NCI-H748 treated with DMSO at 0.1 percent for 48 hours (cell line): Measurements from ENCODE around the gene MLLT3.

Source experiments
- DNase-seq: peaks from one replicate; lab custom pipeline; 2025; lab: John Stamatoyannopoulos, UW

The MLLT3 gene

DNA sequence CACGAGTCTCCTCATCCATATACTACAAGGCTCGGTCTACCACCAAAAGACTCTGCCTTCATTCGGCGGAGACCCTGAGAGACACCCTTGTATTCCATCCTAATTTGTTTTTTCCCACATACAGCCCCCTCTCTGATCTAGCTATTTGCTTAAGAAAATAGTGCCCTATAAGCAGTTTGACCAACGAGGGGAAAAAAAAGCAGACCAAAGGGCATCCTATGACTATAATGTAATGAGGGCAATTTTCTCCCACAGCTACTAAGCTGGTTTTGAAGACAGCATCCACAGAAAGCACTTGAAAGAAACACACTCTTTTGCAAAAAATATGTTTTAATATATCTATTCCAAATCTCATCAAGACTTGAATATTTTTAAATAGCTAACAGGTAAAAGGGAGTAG, 147.8 kb downstream of the MLLT3 start:
- no peak for DNase-seq

DNA sequence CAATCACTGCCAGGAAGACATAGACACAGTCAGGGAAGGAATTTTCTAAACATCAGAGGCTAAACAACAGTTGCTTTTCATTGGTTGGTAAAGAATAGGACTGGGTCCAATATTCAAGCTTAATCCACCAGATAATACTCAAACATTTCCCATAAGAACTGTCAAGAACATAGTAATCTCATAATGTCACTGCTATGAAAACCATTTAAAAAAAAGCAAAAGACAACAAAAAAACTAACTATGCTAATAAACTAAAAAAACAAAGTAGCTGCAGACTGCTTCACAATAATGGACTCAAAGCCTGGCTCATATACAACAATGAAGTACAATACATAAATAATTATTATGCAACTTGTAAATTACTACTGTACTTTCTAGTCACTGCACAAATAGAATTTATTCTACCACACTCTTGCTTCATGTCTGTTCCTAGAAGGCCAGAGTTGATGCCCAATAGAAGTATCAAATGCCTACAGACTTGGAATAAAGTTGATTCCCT, 148.7 kb downstream of the MLLT3 start:
- no peak for DNase-seq

DNA sequence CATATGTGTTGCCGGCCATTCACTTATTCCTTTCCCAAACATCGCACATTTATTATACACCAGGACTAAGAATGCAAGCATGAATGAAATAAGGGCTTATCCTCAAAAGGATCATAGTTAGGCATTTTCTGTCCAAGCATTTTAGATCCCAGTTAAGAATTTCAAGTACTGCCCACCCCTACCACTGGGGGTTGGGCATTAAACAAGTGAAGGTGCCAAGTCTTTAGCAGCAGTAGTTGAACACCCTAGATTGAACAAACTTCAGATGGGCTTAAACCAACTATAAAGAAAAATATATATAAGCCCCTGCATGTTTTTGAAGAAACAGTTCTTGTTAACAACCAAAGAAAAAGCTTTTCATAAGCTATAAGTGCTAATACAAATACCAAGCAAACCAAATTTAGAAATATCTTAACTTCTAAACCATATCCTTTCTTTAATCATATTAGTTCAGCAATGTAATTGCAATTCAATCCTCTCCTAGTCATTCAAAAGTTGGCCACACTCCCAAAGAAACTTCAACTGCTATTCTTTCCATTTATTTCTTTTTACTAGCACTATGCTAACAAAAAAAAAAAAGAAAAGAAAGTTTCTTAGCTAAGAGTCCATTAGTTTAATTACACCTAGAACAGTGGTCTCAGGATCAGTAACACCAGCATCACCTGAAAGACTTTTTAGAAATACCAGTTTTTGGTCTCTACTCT, 149.8 kb downstream of the MLLT3 start:
- no peak for DNase-seq

DNA sequence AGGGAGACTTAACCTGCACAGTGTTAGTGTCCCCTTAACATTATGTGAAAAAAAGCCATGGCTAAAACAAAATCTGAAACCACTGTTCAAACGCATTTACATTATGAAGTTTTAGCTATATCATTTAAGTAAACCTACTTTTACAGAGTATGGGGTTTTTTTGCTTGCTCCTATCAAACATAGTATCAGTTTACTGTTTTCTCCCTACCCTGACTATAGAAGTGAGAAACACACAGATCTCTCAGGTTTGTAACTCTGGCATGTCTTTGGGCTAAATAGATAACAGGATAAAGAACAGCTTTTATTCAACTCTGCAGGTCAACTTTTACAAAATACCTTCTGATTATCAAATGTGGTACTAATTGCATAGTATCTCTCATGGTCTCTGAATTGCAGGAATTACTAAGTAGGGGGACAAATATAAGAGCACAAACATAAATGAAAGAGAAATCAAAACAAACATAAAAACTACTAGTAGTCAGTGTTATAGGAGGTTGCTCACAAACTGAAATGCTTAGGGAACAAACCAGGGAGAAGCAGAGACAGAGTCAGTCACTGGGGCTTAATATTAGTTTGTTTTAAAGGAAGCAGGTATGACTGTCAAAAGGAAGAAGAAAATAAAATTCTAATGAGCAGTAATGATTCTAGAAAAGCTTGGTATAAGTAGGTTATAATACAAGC, 155.8 kb downstream of the MLLT3 start:
- DNase-seq: no peak

DNA sequence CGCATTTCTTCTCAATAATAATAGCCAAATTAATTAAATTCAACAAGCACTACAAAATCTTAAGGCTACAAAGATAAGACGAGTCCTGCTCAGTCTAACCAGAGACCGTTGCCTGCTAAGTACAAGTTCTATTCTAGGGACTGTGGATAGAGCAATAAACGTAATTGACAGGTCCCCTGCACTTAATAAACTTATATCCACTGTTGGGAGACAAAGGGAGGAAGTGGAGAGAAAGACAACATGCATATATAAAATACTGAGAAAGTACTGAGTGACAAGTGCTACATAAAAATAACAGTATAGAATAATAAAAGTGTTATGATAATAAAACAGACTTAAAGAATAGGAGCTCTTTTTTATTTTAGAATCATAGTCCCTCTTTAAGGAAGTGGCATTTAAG, 158.1 kb downstream of the MLLT3 start:
- no peak for DNase-seq

DNA sequence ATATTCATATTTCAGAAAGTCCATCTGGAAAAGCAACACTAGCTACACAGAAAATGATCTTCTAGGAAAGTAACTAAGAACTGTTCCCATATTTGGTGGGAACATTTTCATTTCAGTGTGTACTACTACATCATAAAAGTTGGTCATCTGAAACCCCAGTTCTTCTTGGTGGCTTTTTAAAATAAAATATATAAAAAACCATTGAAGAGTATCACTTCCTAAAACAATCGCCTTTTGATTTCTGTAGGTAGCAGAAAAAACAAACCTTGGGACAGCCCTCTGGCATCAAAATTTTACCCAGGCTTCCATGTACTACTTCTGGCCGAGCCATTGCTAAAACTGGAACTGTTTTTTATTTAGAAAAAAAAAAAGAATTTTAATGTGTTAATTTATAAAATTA, 158.5 kb downstream of the MLLT3 start:
- DNase-seq: no peak

DNA sequence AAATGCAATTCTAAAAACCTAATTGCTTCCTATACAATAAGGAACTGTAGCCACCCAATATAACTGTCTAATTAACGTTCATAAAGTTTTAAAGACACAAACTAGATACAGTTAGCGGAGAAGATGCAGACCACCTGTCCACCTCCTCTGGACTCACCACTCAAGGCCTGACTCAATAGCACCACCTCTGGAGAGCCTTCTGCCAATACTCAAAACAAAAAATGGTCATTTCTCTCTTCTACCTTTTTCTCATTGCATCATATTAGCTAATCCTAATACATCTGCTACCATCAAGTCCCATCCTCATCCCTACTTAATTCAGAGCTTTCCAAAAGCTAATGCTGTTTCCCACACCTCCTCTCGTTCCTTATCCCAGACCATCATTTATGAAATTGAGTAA, 159.9 kb downstream of the MLLT3 start:
- no peak for DNase-seq

DNA sequence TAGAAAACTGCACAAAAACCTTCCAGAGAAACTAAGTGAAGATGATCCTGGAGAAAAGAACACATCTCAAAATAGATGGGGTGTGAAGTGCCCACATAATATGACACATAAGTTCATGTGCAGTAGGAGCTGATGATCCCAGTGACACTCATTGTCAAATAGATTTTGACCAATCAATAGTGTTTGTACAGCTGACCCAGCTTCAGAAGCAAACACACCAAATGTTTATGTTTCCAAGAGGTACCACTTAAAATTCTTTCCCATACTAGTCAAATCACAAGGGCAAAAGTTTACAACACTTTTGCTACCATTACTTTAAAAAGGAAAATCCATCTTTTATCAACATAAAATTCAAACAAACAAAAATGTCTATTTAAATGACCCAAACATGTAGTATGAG, 175.0 kb downstream of the MLLT3 start:
- no peak for DNase-seq

DNA sequence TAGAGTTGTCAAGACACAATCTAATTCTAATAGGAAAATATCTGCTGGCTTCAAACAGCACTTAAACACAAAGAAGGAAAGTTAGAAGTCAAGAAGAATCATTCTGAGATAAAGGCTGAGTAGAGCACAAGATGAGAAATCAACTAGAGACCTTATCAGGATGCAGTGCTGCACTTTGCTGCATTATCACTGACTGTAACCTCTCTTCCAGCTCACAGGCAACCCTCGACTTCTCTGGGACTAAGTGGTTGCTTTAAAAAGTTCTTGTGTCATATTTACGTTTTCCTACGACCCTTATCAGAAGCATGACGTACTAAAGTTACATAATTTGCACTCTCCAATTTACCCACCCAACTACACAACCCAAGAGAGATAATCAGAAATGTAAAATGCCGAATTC, 176.1 kb downstream of the MLLT3 start:
- DNase-seq: no peak

DNA sequence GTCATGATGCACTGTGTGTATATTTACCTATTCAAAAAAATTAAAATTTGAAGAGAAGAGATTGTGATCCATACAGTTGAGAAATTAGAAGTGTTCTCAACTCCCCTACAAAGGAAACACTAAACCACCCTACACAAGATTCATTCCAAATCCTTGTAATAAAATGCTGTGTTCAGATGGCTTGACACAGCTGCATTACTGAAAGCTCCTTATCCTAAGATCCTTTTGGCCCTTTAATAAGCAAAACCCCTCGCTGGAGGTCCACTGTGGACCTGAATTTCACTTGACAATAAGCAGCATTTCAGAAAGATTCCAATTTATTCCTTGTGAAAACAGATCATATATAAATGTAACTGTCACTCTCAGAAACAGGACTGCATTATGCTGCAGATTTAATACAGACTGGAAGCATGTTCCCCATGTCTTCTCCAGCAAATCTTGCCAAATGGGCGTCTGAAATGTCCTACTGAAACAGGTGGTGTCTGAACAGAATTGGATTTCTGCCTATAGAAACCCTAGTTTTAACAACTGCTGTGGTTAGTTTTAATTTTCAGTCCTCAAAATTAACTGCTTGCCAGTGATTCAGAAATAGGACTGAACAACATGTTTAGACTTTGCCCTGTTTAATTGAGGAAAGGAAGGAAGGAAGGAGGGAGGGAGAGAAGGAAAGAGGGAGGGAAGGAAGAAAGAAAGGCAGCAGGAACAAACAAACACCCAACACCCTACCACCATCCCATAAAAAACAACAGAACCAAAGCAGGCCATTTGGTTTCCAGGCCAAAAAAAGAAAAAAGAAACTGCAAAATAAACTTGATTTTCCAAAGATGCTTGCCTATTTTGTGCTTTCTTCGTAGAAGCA, 179.6 kb downstream of the MLLT3 start:
- DNase-seq: no peak

DNA sequence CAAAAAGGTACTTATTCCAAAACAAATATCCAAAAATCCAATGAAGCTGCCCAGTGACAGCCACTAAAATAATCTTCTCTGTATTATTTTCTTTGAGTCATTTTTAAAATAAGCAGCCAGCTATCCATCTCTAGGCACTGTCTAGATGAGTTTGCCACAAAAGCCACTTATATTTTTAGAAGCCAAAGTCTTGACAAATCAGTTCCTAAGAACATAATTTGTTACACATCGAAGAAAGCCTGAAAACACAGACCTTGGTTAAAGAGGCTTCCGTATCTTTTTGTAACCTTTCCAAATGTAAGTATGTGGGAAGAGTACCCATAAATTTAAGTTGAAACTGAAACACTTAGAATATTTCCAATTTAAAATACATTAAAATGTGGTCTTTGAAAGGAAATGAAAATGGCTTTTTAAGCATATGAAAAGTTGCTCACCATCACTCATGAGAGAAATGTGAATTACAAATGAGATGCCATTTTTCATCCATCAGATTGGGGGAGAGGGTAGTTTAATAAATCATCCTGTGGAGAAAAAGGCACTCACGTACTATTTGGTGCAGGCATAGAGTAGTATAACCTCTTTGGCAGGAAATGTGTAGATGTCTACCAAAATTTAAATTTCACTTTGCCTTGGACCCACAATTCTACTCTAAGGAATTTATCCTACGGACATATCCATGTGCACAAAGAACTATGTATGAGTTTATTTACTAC, 180.4 kb downstream of the MLLT3 start:
- DNase-seq: no peak

DNA sequence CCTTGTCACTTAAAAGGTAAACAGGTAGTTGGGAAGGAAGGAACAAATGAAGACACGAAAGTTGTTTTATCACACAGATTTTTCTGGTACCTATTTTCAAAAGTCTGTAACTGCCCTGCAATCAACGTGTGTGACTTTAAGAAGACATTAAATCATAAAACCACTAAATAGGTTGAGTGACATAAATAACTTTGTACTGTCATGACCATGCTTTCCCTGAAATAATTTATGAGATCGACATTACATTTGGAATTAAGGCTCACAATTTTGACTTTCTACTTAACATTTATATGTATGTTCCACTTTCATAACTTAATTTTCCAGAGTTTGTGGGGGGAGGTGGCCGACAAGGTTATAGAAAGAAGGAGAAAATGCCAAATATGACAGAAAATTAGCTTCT, 181.1 kb downstream of the MLLT3 start:
- DNase-seq: no peak

DNA sequence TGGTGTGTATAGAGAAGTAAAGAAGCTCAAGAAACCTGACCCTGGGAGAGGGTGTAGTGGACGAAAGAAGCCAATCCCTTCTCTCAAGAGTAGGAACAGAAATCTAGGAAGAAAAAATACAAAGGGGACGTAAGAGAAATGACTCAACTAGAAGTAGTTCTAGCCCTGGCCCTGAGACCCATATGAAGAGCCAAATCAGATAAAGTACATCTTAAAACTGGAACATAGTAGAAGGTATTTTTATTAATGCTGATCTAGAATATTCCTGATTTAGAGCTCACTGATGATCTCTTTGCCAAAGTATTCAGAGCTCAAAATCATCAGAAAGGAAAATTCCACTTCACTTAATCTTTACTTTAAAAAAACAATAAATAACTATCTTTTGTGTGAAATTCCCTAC, 184.8 kb downstream of the MLLT3 start:
- no peak for DNase-seq

DNA sequence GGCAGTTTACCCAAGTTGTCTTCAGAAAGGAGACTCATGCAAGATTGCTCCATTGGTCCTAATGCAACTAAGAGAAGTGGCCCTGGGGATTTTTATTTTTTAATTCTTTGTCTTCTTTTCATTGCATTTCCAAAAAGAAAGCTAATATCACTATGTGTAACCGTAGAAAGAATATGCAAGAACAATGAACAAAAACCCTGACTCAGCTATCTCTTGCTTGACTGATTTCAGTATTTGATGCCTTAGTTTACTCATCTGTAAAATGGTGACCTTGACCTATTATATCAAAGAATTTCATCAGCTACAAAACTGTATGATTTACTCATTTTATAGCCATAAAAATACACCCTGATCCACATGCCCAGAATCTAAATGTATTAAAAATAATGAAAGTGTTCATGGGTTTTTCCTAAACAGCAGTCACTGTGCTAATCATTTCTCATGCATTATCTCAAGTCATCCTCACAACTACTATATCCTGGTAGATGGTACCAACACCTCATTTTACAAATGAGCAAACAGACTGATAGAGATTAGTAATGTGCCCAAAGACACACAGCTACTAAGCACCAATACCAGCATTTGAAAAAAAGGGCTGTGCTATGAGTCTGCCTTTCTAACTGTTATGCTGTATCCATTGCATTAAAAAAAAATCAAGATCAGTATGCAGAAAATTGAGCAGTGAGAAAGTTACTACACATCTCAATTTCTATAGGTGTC, 185.7 kb downstream of the MLLT3 start:
- DNase-seq: no peak

DNA sequence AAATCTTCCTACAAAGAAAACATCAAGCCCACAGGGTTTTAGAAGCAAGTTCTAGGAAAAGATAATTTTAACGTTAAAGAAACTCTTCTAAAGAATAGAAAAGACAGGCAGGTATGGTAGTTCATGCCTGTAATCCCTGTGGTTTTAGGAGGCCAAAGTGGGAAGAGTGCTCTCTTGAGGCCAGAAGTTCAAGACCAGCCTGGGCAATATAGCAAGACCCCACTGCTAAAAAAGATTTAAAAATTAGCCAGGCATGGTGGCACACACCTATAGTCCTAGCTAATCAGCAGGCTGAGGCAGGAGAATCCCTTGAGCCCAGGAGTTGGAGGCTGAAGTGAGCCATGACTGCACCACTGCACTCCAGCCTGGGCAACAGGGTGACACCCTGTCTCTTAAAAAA, 193.3 kb downstream of the MLLT3 start:
- DNase-seq: no peak

DNA sequence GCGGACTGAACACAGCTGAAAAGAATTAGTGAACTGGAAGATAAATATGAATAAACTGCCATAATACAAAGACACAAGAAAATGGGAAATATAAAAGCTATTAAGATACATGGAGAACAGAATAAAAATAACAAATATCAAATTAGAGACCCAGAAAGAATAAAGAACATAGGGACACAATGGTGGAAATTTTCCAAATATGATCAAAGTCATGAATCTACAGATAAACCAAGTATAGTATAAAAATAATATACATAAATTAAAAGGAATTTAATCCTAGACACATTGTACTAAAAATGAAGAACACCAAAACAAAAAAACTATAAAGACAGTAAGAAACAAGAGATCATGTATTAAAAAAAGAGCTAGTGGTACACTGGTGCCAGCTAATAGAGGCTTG, 194.9 kb downstream of the MLLT3 start:
- DNase-seq: no peak

DNA sequence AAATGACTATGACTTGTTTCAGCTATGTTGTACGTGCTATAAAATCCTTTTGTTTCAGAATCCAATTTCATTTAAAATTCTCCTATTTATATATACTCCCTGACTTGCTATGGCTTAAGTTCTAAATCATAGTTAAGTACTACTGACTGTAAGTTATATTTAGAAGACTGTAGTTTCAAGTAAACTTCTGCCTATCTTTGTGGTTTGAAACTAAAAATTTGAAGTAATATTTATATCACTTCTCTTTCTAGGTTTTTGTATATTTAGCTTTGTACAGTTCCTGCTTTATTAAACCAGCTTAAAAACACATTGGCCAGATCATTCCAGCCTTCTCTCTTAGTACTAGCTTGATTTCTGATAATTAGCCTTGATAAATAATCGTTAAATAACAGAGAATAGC, 196.3 kb downstream of the MLLT3 start:
- no peak for DNase-seq

DNA sequence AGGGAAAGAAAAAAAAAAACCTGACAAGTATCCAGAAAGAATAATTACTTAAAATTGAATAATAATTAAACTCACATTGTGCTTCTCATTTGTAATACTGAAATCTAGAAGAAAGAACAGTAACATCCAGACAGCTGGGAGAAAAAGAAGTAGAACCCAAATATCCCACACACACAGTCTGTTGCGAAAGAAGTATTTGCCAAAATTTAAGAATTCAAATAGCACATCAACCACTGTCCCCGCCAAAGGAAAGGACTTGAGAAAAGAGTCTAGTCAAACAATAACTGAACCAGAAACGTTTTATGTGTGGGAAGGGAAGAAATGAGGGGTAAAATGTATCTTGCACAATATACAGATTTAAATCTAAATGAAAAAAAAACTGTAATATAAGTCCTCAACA, 202.8 kb downstream of the MLLT3 start:
- no peak for DNase-seq

DNA sequence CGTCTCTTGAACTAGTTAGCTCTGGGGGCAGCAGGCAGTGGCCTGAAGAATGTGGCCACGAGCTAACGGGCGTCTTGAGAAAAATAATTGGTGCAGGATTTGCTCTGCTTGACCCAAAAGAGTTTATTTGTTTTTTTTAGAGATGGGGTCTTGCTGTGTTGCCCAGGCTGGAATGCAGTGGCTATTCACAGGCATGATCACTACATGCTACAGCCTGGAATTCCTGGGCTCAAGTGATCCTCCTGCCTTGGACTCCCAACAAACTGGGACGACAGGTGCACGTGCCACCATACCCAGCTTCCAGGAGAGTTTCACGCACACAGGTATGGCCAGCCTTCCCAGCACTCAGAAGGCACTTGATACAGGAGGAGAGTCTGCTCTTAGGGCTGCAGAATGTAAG, 203.8 kb downstream of the MLLT3 start:
- no peak for DNase-seq

DNA sequence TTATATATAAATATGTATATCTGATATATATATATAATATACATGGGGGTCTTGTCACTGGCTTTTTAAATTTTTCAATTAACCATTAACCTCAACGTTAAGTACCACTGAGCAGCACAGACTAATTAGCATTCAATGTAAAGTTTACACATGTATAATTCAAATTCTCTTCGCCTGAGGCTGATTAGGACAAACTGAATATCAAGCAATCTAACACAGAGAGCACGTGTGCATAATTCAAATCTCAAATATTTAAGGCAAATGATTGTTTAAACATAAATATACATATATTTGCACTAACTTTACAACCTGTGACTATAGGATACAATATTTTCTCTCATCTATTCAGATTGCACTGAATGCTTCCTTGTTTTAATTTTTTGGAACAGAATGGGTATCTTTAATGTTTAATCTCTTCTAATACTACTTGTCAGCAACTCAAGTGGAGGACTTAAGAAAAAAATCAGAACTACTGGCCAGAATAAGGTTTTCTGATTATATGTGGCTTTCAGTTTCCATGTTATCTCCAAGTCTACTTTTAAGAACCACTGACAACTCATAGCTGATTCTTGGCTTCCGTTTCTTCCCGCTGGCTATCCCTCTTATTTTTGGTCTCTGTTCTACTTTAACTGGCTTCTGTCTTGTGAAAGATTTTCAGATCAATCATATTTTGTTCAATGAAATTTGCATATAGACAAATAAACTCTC, 204.8 kb downstream of the MLLT3 start:
- no peak for DNase-seq

DNA sequence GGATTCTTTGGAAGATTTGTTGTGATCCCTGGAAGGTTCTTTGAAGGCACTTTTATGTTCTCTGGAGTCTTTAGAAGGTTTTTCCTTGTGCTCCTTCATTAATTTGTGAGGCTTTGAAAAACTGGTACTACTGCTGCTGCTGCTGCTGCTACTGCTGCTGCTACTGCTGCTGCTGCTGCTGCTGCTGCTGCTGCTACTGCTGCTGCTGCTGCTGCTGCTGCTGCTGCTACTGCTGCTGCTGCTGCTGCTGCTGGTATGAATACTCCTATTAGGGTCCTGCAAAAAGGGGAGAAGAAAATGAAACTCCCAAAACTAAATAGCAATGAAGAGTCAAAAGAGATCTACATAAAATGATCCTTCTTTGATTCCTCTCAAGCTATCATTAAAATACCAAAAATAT, 208.1 kb downstream of the MLLT3 start:
- DNase-seq: no peak
